Right cardiac atrium (tissue), 5 donors: Measurements from ENCODE around the gene MVD. TPM values are rescaled to one million over a fixed set of nuclear protein-coding genes. Genes with fewer than 3 reads are reported as not detected.
"Not testable (repeated sequence)": the region's sequence is repeated elsewhere in the genome, so short reads cannot be mapped to it uniquely, and the experiment has no call there.

Experiments
- ATAC-seq, 2 donors: fragments of 200-7000 bp; cut with Tn5 transposase; one replicate each; pipeline versions ENCODE4 v1.8.0 to v1.9.1; 2020; ENCODE audit warnings: moderate library complexity in 2 of 2, mild to moderate bottlenecking in 1 of 2
- DNase-seq, 3 donors: peaks; one replicate each; pipeline ENCODE4 v3.0.0-alpha.2; 2020
- H3K27ac ChIP-seq: one replicate; pipeline ENCODE4 v1.5.1; 2013; ENCODE audit warnings: mild to moderate bottlenecking, low read length, control low read depth, moderate library complexity
- H3K27me3 ChIP-seq: one replicate; pipeline ENCODE4 v1.6.1; 2013; ENCODE audit not compliant: control insufficient read depth, insufficient read depth
- H3K4me1 ChIP-seq: one replicate; pipeline ENCODE4 v1.6.1; 2013; ENCODE audit warnings: low read length; ENCODE audit not compliant: control insufficient read depth, insufficient read depth
- H3K4me3 ChIP-seq: one replicate; pipeline ENCODE4 v1.5.1; 2013; ENCODE audit warnings: low read length, control low read depth
- H3K9me3 ChIP-seq: one replicate; pipeline ENCODE4 v1.6.1; 2013; ENCODE audit warnings: low read length; ENCODE audit not compliant: control insufficient read depth
- WGBS: extraction: QIAGEN DNeasy Blood & Tissue Kit; methylation state at CpG from one replicate; pipeline ENCODE4 v1.1.7; 2013; 5-methylcytosine and 5-hydroxymethylcytosine counted together
- intact Hi-C, 4 donors: fragments of 100-400 bp; cut with DNase I; formaldehyde crosslinking; loops; one replicate each; pipeline versions ENCODE4 v1.11.0 to v1.14.0; 2022 to 2023
- polyA plus RNA-seq: library from polyadenylated mRNA; stranded (reverse); fragments of 200-250 nt; gene quantifications from one replicate; pipeline ENCODE4 v1.2.3, GENCODE V29; 2013
- total RNA-seq, 4 donors: library from RNA; stranded (reverse); fragmentation: NEBNext Ultra II Directional; extraction: Animal tissue kit (Norgen Biotek cat#: 25700); gene quantifications; one replicate each; pipeline ENCODE4 v1.2.1, GENCODE V29; 2021
- donor health status: healthy with polysubstance abuse.
- donor health status: DM: no; HTN: yes; CAD: no.
- donor health status: DM: no; HTN: no; CAD: no.
- donor health status: DM: no; HTN: yes; CAD: no; lungs with severe emphysema.
- donor health status: DM: yes; HTN: yes; CAD: no.

Gene MVD
- total and polyA plus RNA-seq, 5 donors, result 29.8 to 35.9 (median 32.0) TPM

DNA sequence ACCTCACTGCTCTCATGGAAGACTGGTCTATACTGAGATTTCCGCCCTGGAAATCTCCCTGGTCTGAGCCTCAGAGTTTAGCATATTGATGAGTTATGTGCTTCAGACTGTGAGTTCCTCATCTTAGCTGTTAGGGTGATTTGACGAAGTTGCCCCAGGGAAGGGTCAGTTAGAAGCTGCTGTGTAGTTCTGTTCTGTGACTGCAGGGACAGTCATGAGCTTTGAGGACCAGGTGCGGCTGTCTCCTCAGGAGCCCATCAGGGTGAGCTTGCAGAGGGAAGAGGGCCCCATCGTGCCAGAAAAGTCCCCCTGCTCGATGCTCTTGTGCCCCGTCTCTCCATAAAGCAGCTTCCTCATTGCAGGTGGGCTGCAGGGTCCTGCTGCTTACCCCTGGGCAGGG, 52.8 kb downstream of the MVD start:
- ATAC-seq (no peak), DNase-seq (no peak)
- intact Hi-C loops, result no loop called here
- Histone ChIP-seq H3K4me1 (no peaks in the 10 kb centered on the region), H3K4me3 (no peak overlapping the region), H3K9me3 (no peaks in the 10 kb centered on the region), H3K27ac (no peak overlapping the region), H3K27me3 (no peaks in the 10 kb centered on the region)
- 90% methylated on average over 6 of the region's 6 CpGs for WGBS

GRCh38 chr16:88609426-88609825, 53.5 kb downstream of the MVD start:
- ATAC-seq, intact Hi-C loops, H3K27me3 ChIP-seq, H3K4me1 ChIP-seq, H3K4me3 ChIP-seq, H3K9me3 ChIP-seq, DNase-seq, H3K27ac ChIP-seq: not testable (repeated sequence)
- WGBS, result 95% methylated on average over 8 of the region's 8 CpGs

DNA sequence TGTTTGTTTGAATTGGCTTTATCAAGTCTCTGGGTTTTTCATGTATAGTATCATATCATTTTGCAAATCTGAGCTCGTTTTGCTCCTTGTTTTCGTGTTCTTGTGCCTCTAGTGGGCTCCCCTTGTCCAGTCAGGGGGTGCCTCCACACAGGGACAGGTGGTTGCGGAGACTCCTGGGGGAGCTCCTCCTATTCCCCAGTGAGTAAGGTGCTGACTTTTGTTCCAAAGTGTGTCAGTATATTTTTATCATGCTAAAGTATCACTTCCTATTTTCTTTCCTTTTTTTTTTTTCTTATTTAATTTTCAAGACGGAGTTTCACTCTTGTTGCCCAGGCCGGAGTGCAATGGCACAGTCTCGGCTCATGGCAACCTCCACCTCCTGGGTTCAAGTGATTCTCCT, 54.8 kb downstream of the MVD start:
- Histone ChIP-seq H3K9me3 (no peaks in the 10 kb centered on the region), H3K4me3 (no peak overlapping the region), H3K27ac (no peak overlapping the region), H3K27me3 (no peaks in the 10 kb centered on the region), H3K4me1 (no peaks in the 10 kb centered on the region)
- no peak for ATAC-seq
- 82% methylated on average over 6 of the region's 6 CpGs for WGBS
- intact Hi-C loops, result no loop called here
- no peak for DNase-seq

- intact Hi-C loops, result no loop called here
- Histone ChIP-seq H3K4me3 (no peak overlapping the region), H3K4me1 (no peaks in the 10 kb centered on the region), H3K27ac (no peak overlapping the region), H3K9me3 (no peaks in the 10 kb centered on the region), H3K27me3 (no peaks in the 10 kb centered on the region)
- ATAC-seq, result no peak
- WGBS, result 90% methylated on average over 17 of the region's 17 CpGs
- no peak for DNase-seq
These were observed 56.6 kb downstream of the MVD start for GRCh38 chr16:88606148-88606757.

- H3K4me1 ChIP-seq, result no peaks in the 10 kb centered on the region
- no peak overlapping the region for H3K4me3 ChIP-seq
- no peaks in the 10 kb centered on the region for H3K27me3 ChIP-seq
- DNase-seq (no peak), ATAC-seq (peak in 1 of 2 donors; percentile 26)
- H3K27ac ChIP-seq, result no peak overlapping the region
- intact Hi-C loops, result no loop called here
- H3K9me3 ChIP-seq, result no peaks in the 10 kb centered on the region
- 65% methylated on average over 20 of the region's 20 CpGs for WGBS
These were observed 57.4 kb downstream of the MVD start for GRCh38 chr16:88605186-88606147.

- DNase-seq (no peak), ATAC-seq (no peak)
- no peaks in the 10 kb centered on the region for H3K9me3 ChIP-seq
- H3K27ac ChIP-seq, result no peak overlapping the region
- 89% methylated on average over 7 of the region's 7 CpGs for WGBS
- no peaks in the 10 kb centered on the region for H3K27me3 ChIP-seq
- no peak overlapping the region for H3K4me3 ChIP-seq
- intact Hi-C loops, result no loop called here
- H3K4me1 ChIP-seq, result peaks cover 8% of the 10 kb centered on the region
These were observed 60.8 kb downstream of the MVD start for GRCh38 chr16:88602091-88602490.

Other genes starting within 250 kb of the MVD start
- gene ZFPM1, start 209.8 kb downstream of the MVD start, total RNA-seq, result 10 to 100 TPM in 1 of 4 donors, 1 to 10 TPM in 3; 8.1 to 11.4 (median 8.7) TPM
- 7.7 TPM for gene ZFPM1, start 209.8 kb downstream of the MVD start, polyA plus RNA-seq
- 10 to 100 TPM; 17.5 to 25.1 (median 21.2) TPM for gene ZC3H18, start 92.7 kb downstream of the MVD start, total RNA-seq
- 19.6 TPM for gene ZC3H18, start 92.7 kb downstream of the MVD start, polyA plus RNA-seq
- not detected for gene IL17C, start 24.5 kb downstream of the MVD start, total RNA-seq
- gene IL17C, start 24.5 kb downstream of the MVD start, polyA plus RNA-seq, result not detected
- gene CYBA, start 12.0 kb downstream of the MVD start, total RNA-seq, result 100 to 1,000 TPM in 1 of 4 donors, 10 to 100 TPM in 3; 53.9 to 101 (median 70.7) TPM
- gene CYBA, start 12.0 kb downstream of the MVD start, polyA plus RNA-seq, result 84.2 TPM
- gene SNAI3, start 23.4 kb upstream of the MVD start, total RNA-seq, result 1 to 10 TPM in 3 of 4 donors, under 1 TPM in 1; 0.39 to 2.8 (median 1.6) TPM
- gene SNAI3, start 23.4 kb upstream of the MVD start, polyA plus RNA-seq, result 2.7 TPM
- 10 to 100 TPM; 15.0 to 23.8 (median 19.2) TPM for gene RNF166, start 43.3 kb upstream of the MVD start, total RNA-seq
- 18.4 TPM for gene RNF166, start 43.3 kb upstream of the MVD start, polyA plus RNA-seq
- 10 to 100 TPM; 11.1 to 16.3 (median 12.4) TPM for gene CTU2, start 43.4 kb upstream of the MVD start, total RNA-seq
- gene CTU2, start 43.4 kb upstream of the MVD start, polyA plus RNA-seq, result 11.4 TPM
- 10 to 100 TPM; 21.7 to 45.6 (median 29.8) TPM for gene PIEZO1, start 122.1 kb upstream of the MVD start, total RNA-seq
- gene PIEZO1, start 122.1 kb upstream of the MVD start, polyA plus RNA-seq, result 37.3 TPM
- gene CDT1, start 140.7 kb upstream of the MVD start, total RNA-seq, result 1 to 10 TPM in 2 of 4 donors, under 1 TPM in 2; 0.57 to 3.1 (median 1.1) TPM
- 0.27 TPM for gene CDT1, start 140.7 kb upstream of the MVD start, polyA plus RNA-seq
- 10 to 100 TPM; 40.8 to 65.8 (median 50.7) TPM for gene APRT, start 148.8 kb upstream of the MVD start, total RNA-seq
- 82.0 TPM for gene APRT, start 148.8 kb upstream of the MVD start, polyA plus RNA-seq
- gene GALNS, start 193.9 kb upstream of the MVD start, total RNA-seq, result 10 to 100 TPM; 17.6 to 22.3 (median 18.8) TPM
- 21.0 TPM for gene GALNS, start 193.9 kb upstream of the MVD start, polyA plus RNA-seq
- gene TRAPPC2L, start 194.0 kb upstream of the MVD start, total RNA-seq, result 10 to 100 TPM; 45.5 to 61.5 (median 55.0) TPM
- gene TRAPPC2L, start 194.0 kb upstream of the MVD start, polyA plus RNA-seq, result 43.7 TPM
- gene PABPN1L, start 203.6 kb upstream of the MVD start, total RNA-seq, result not detected
- not detected for gene PABPN1L, start 203.6 kb upstream of the MVD start, polyA plus RNA-seq